Activated B cell treated with CpG ODN at 0.5 μM for 24 hours (primary cell): ENCODE measurements around the gene KCNH2. TPM values are rescaled to one million over a fixed set of nuclear protein-coding genes. Genes with fewer than 3 reads are reported as not detected.

Source experiments
- ATAC-seq: fragments of 200-7000 bp; cut with Tn5 transposase; one replicate; pipeline ENCODE4 v1.10.0; 2021; ENCODE audit warnings: low read depth, mild to moderate bottlenecking, moderate library complexity
- CTCF ChIA-PET: fragments of 350-600 bp; sonication (Branson Sonifier 250); formaldehyde crosslinking; loops from one replicate; lab custom pipeline; 2021; ENCODE audit warnings: antibody characterized with exemption; lab: Charles Lee
- POLR2A ChIA-PET: fragments of 350-600 bp; sonication (Branson Sonifier 250); formaldehyde crosslinking; loops from one replicate; lab custom pipeline; 2021; ENCODE audit warnings: antibody characterized with exemption; lab: Charles Lee
- DNase-seq: peaks from one replicate; pipeline ENCODE4 v3.0.0; 2022
- H3K27ac Mint-ChIP-seq: one replicate; pipeline ENCODE4 v1.8.0; 2020; ENCODE audit warnings: mixed read lengths
- H3K27me3 Mint-ChIP-seq: one replicate; pipeline ENCODE4 v1.8.0; 2021; ENCODE audit warnings: mixed read lengths
- H3K36me3 Mint-ChIP-seq: one replicate; pipeline ENCODE4 v1.8.0; 2021; ENCODE audit warnings: low read depth, mixed read lengths
- H3K4me1 Mint-ChIP-seq: one replicate; pipeline ENCODE4 v1.8.0; 2021; ENCODE audit warnings: mixed read lengths
- H3K4me3 Mint-ChIP-seq: one replicate; pipeline ENCODE4 v1.8.0; 2020; ENCODE audit warnings: mild to moderate bottlenecking, mixed read lengths
- H3K9me3 Mint-ChIP-seq: one replicate; pipeline ENCODE4 v1.8.0; 2020; ENCODE audit warnings: mixed read lengths
- intact Hi-C: fragments of 100-400 bp; cut with micrococcal nuclease; formaldehyde crosslinking; loops from one replicate; pipeline ENCODE4 v1.15.1; 2024
- total RNA-seq: library from RNA; stranded (reverse); gene quantifications from 2 replicates; pipeline ENCODE4 v1.2.3, GENCODE V29; 2022
- TF ChIP-seq, protein P1 (sequence below): fragments of 200-600 bp; IDR thresholded peaks from one replicate; pipeline ENCODE4 v1.8.0; 2022; ENCODE audit warnings: antibody characterized with exemption, mild to moderate bottlenecking

The KCNH2 gene
- total RNA-seq, 1 donor from 2014 or later = 0.29 TPM

DNA sequence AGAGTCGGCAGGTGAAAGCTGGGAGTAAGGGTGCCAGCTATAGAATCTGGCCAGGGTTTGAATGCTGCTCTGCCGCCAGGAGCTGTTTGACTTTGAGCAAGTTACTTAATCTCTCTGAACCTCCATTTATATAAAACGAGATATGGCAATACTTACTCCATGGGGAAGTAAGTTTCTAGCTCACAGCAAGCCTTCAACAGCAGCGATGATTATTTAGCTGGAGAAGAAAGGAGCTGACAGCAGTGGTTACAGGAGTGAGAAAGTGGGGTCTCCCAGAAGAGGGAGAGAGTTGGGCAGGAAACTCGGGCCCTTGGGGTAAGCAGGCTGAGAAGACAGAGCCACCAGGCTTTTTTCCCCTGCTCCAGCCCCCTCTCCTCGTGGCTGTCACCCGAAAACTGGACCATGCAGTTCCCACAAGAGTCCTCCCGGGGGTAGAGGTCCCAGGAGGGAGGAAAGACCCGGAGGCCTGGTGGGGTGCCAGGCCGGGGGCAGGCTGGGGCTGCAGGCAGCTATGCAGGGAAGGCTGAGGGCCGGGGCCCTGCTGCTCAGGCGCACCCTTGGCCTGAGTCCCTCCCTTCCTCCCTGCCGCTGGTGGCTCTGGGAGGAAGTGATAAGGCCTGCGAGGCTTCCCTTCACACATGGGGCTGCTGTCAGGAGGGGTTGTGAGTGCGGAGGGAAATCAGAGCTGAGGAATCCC, 16.2 kb upstream of the KCNH2 start:
- Mint-ChIP-seq H3K4me3 (no peak overlapping the region), H3K36me3 (no peaks in the 10 kb centered on the region), H3K27me3 (peaks cover 33% of the 10 kb centered on the region), H3K4me1 (peaks cover 3% of the 10 kb centered on the region), H3K9me3 (peaks cover 12% of the 10 kb centered on the region), H3K27ac (no peak overlapping the region)
- TF ChIP-seq, protein P1, sequence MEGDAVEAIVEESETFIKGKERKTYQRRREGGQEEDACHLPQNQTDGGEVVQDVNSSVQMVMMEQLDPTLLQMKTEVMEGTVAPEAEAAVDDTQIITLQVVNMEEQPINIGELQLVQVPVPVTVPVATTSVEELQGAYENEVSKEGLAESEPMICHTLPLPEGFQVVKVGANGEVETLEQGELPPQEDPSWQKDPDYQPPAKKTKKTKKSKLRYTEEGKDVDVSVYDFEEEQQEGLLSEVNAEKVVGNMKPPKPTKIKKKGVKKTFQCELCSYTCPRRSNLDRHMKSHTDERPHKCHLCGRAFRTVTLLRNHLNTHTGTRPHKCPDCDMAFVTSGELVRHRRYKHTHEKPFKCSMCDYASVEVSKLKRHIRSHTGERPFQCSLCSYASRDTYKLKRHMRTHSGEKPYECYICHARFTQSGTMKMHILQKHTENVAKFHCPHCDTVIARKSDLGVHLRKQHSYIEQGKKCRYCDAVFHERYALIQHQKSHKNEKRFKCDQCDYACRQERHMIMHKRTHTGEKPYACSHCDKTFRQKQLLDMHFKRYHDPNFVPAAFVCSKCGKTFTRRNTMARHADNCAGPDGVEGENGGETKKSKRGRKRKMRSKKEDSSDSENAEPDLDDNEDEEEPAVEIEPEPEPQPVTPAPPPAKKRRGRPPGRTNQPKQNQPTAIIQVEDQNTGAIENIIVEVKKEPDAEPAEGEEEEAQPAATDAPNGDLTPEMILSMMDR = no peak
- DNase-seq = no peak
- CTCF ChIA-PET = interaction anchor here (0.8 to 1.4 kb wide), 2 partner anchors 9 to 24 kb away, joined by 3 to 5 read pairs; no protein-coding TSS in a partner anchor
- POLR2A ChIA-PET = no interaction called here
- intact Hi-C loops = no loop called here
- ATAC-seq = no peak

DNA sequence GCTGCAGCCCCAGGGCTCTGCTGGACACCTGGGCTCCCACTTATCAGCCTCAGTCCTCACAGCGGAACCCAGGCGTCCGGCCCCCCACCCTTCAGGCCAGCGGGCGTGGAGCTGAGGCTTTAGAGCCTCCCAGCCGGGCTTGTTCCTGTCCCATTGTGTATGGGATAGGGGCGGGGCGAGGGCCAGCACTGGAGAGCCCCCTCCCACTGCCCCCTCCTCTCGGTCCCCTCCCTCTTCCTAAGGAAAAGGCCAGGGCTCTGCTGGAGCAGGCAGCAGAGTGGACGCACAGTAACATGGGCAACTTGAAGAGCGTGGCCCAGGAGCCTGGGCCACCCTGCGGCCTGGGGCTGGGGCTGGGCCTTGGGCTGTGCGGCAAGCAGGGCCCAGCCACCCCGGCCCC, 15.4 kb upstream of the KCNH2 start:
- intact Hi-C loops = no loop called here
- ATAC-seq (no peak), DNase-seq (no peak)
- peaks cover 40% of the 10 kb centered on the region for H3K27me3 Mint-ChIP-seq
- no peak overlapping the region for H3K27ac Mint-ChIP-seq
- POLR2A ChIA-PET = no interaction called here
- H3K4me1 Mint-ChIP-seq = peaks cover 9% of the 10 kb centered on the region
- CTCF ChIA-PET = interaction anchor here (0.8 kb wide), 1 partner anchor 25 kb away, joined by 3 read pairs; no protein-coding TSS in a partner anchor
- H3K9me3 Mint-ChIP-seq = peaks cover 12% of the 10 kb centered on the region
- no peak overlapping the region for H3K4me3 Mint-ChIP-seq
- no peaks in the 10 kb centered on the region for H3K36me3 Mint-ChIP-seq
- TF ChIP-seq, protein P1 = no peak

DNA sequence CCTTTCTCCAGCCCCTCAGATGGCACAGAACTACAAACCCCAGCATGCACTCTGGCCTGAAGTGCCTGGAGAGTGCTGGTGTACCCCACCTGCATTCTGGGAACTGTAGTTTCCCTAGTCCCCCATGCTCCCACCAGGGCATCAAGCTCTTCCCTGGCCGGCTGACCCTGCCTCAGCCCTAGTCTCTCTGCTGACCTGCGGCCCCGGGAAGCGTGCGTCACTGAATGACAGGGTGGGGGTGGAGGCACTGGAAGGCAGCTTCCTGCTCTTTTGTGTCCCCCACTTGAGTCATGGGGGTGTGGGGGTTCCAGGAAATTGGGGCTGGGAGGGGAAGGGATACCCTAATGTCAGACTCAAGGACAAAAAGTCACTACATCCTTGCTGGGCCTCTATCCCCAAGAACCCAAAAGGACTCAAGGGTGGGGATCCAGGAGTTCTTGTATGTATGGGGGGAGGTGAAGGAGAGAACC, 14.7 kb upstream of the KCNH2 start:
- ATAC-seq (peak; percentile 62), DNase-seq (no peak)
- Mint-ChIP-seq H3K4me3 (no peak overlapping the region), H3K27ac (no peak overlapping the region), H3K27me3 (peaks cover 40% of the 10 kb centered on the region), H3K4me1 (peaks cover 13% of the 10 kb centered on the region), H3K9me3 (peaks cover 12% of the 10 kb centered on the region), H3K36me3 (no peaks in the 10 kb centered on the region)
- intact Hi-C loops = no loop called here
- ChIA-PET POLR2A (no interaction called here), CTCF (no interaction called here)
- TF ChIP-seq, protein P1 = no peak

DNA sequence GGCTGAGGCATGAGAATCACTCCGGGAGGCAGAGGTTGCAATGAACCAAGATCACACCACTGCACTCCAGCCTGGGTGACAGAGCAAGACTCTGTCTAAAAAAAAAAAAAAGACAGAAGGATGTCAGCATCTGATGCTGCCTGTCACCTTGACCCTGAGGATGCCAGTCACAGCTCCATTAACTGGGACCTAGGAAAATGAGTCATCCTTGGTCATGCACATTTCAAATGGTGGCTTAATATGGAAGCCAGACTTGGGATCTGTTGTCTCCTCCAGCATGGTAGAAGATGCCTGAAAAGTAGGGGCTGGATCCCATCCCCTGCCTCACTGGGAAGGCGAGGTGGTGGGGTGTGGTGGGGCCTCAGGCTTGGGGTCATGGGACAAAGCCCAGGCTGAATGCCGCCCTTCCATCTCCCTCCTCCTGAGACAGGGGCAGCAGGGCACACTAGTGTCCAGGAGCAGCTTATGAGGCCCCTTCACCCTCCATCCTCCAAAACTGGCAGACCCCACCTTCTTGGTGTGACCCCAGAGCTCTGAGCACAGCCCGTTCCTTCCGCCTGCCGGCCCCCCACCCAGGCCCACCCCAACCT, 14.0 kb upstream of the KCNH2 start:
- Mint-ChIP-seq H3K27ac (no peak overlapping the region), H3K9me3 (peaks cover 12% of the 10 kb centered on the region), H3K4me1 (peaks cover 12% of the 10 kb centered on the region), H3K36me3 (no peaks in the 10 kb centered on the region), H3K4me3 (no peak overlapping the region), H3K27me3 (peaks cover 33% of the 10 kb centered on the region)
- TF ChIP-seq, protein P1 = no peak
- ATAC-seq (no peak), DNase-seq (no peak)
- intact Hi-C loops = no loop called here
- POLR2A ChIA-PET = no interaction called here
- CTCF ChIA-PET = no interaction called here

DNA sequence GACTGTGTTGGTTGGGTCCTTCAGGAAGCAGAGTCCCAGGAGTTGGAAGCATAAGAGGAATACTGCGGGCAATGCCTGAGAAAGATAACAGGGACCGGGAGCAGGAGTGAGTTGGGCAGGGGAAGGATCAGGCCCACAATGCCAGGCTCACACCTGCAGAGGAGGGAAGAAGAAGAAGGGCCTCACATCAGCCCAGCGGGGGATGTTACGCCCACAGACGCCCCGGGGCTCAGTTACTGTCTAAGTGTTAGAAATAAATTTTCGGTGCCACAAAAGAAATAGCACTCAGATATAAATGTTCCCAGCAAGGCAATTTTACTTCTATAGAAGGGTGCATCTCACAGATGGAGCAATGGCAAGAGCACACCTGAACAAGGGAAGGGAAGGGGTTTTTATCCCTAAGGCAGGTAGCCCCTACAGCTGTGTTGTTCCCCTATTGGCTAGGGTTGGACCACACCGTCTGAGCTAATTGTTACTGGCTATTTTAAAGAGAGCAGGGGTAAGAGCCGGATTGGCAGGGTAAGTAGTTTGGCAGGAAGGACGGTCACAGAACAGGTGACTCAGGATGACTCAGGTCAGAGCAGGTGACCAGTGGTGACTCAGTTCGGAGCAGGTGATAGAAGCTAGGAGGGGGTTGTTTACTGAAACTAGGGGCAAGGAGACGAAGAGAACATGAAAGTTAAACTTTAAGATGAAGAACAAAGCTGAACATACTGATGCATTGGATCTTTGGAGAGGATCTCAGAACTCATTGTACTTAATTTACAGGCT, 12.5 kb upstream of the KCNH2 start, which contains the start of gene NOS3:
TSS of gene NOS3 (plus strand) at position 602 of the 771 bp plus-strand sequence. CDS start 2,787 bp downstream, outside the sequence.
- no peaks in the 10 kb centered on the region for H3K36me3 Mint-ChIP-seq
- TF ChIP-seq, protein P1 = no peak
- peaks cover 40% of the 10 kb centered on the region for H3K27me3 Mint-ChIP-seq
- POLR2A ChIA-PET = no interaction called here
- peaks cover 12% of the 10 kb centered on the region for H3K9me3 Mint-ChIP-seq
- H3K4me3 Mint-ChIP-seq = no peak within 1 kb of the TSS
- intact Hi-C loops = no loop called here
- DNase-seq (no peak), ATAC-seq (no peak)
- H3K4me1 Mint-ChIP-seq = peaks cover 16% of the 10 kb centered on the region
- no peak within 1 kb of the TSS for H3K27ac Mint-ChIP-seq
- CTCF ChIA-PET = interaction anchor here (0.6 kb wide), 1 partner anchor 211 kb away, joined by 4 read pairs; no protein-coding TSS in a partner anchor
